ENCODE data around the gene ETS1. TPM values are rescaled to one million over a fixed set of nuclear protein-coding genes. Genes with fewer than 3 reads are reported as not detected.

Gene ETS1
- total and polyA plus RNA-seq, 2 experiments from 2014 or later: 1.7 to 10.2 TPM

DNA sequence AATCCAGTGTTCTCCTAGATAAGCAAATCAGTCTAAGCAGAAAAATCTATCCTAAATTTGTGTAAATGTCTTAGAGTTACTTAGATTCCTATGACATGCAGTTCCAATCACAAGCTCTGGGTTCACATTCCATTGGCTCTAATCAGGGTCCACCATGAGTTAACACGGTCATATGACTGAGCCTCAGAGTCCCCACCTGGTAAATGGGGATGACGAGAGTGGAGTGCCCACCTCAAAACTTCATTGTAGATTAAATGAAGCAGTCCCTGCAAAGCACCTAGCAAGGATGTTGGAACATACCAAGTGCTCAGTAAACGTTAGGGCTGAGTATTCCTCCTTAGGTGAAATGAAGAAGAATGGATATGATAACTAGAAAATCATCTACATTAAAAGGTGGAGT is 3.1 kb downstream of the ETS1 start:
- H3K36me3 ChIP-seq: no peaks in the 10 kb centered on the region
- H3K27me3 ChIP-seq: peaks cover 80% of the 10 kb centered on the region
- no peaks in the 10 kb centered on the region for H3K9me3 ChIP-seq (ENCODE audit: low read depth)
- no peak for DNase-seq (ENCODE audit: low read depth in 1 of 2, low spot score in 1 of 2)
- H3K4me3 ChIP-seq: no peak overlapping the region
- H3K27ac ChIP-seq: no peak overlapping the region
- TF ChIP-seq CTCF (IDR thresholded peaks at IDR 0.05; ENCODE audit: low read depth, low read length): no peak
- H3K4me1 ChIP-seq (ENCODE audit: low read depth): peaks cover 14% of the 10 kb centered on the region

DNA sequence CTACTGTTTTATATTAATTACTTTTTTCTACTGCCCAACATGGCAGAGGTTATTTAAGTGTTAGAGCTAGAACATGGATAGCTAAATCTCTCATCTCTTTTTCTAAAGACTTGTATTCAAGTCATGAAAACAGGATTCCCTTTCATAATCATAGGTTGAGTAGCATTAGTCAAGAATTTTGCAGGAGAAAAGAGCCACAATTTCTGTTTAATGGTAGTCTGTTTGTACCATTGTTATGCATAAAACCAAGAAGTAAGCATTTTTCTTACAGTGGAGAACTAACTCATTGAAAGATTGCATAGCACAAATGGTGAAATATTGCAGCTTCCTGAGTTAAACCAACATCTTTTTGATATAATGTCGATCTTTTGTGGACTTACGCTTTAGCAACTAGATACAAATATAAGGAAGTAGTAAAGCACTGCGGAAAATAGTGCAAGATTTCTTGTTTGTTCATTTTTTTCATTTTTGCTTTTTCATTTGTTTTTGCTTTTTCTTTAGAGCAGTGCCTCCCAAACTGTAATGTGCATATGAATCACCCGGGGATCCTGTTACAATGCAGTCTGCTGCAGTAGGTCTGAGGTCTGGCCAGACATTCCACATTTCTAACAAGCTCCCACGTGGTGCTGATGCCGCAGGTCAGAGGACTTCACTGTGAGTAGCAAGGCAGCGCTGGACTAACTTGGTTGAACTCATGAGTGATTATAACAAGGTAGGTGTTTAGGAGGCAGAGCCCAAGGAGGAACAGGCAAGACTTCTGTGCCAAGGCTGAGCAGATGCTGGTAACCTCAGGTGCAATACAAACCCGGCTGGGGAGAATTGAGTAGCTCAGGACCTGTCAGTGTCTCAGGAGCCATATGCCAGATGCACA is 4.6 kb downstream of the ETS1 start:
- Histone ChIP-seq H3K27ac (no peak overlapping the region), H3K9me3 (ENCODE audit: low read depth) (no peaks in the 10 kb centered on the region)

DNA sequence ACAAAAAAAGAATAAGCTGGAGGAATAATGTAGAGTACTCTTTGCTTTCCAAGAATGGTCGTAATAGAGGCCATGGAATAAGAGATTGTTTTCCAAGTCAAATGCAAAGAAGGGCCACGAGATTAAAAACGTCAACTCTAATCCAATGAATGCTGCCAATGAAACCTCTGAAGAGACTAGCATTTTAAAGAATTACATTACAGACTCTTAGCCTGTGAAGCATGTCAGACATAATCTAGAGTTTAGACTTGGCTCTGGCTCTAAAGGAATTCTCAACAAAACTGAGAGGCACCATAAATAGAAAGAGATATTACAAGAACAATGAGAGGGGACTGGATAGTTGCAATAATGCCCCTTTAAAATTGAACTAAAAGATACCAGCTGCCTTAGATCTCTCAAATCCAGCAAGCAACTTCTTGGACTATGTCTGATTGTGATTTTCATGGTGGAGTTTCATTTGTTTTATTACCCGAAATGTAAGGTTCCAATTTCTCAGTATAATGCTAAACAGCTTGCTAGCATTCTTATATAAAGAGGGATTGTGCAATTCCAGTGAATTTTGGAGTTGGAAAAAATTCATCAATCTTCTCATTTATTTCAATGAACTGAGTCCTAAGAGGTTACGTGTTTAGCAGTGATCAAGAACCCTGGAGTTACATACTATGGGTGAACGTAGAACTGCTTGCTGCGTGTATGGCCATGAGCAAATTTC is 5.6 kb downstream of the ETS1 start:
- Histone ChIP-seq H3K27ac (no peak overlapping the region), H3K4me1 (ENCODE audit: low read depth) (peaks cover 7% of the 10 kb centered on the region), H3K9me3 (ENCODE audit: low read depth) (no peaks in the 10 kb centered on the region), H3K36me3 (no peaks in the 10 kb centered on the region), H3K27me3 (peaks cover 66% of the 10 kb centered on the region), H3K4me3 (no peak overlapping the region)
- DNase-seq (ENCODE audit: low read depth in 1 of 2, low spot score in 1 of 2): no peak
- TF ChIP-seq CTCF (IDR thresholded peaks at IDR 0.05; ENCODE audit: low read depth, low read length): no peak

More for the DNA sequence above, 4.6 kb downstream of the ETS1 start:
- peak; percentile 82 to 92 for DNase-seq (ENCODE audit: low read depth in 1 of 2, low spot score in 1 of 2)
- Histone ChIP-seq H3K27me3 (peaks cover 69% of the 10 kb centered on the region), H3K36me3 (no peaks in the 10 kb centered on the region), H3K4me1 (ENCODE audit: low read depth) (peaks cover 14% of the 10 kb centered on the region), H3K4me3 (no peak overlapping the region)
- TF ChIP-seq CTCF (IDR thresholded peaks at IDR 0.05; ENCODE audit: low read depth, low read length): no peak

DNA sequence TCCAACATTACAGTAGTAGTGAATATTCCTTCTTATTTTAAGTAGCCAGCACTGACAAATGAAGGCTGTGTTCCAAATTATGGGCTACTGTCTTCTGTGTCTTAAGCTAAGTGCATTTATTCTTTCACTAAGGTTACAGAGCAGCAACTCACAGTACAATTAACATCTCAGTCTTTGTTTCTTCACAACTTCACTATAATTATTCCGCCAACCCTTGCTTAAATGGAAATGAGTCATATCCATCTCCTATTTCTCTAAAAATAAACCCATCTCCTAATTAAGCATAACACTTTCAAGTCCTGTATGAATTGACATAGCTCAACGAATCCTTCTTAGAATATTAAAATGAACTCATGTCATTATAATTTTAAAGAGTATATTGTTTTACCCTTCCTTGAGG is 6.7 kb downstream of the ETS1 start:
- DNase-seq (ENCODE audit: low read depth in 1 of 2, low spot score in 1 of 2): no peak
- TF ChIP-seq CTCF (IDR thresholded peaks at IDR 0.05; ENCODE audit: low read depth, low read length): no peak
- H3K4me1 ChIP-seq (ENCODE audit: low read depth): peaks cover 12% of the 10 kb centered on the region
- H3K9me3 ChIP-seq (ENCODE audit: low read depth): no peaks in the 10 kb centered on the region
- H3K27ac ChIP-seq: no peak overlapping the region
- H3K36me3 ChIP-seq: no peaks in the 10 kb centered on the region
- H3K27me3 ChIP-seq: peaks cover 59% of the 10 kb centered on the region
- no peak overlapping the region for H3K4me3 ChIP-seq

GRCh38 chr11:128579798-128580504 is 7.4 kb downstream of the ETS1 start:
- Histone ChIP-seq H3K9me3 (ENCODE audit: low read depth) (no peaks in the 10 kb centered on the region), H3K27ac (no peak overlapping the region), H3K4me3 (no peak overlapping the region), H3K27me3 (peaks cover 60% of the 10 kb centered on the region), H3K36me3 (no peaks in the 10 kb centered on the region), H3K4me1 (ENCODE audit: low read depth) (peaks cover 12% of the 10 kb centered on the region)
- TF ChIP-seq CTCF (IDR thresholded peaks at IDR 0.05; ENCODE audit: low read depth, low read length): no peak
- no peak for DNase-seq (ENCODE audit: low read depth in 1 of 2, low spot score in 1 of 2)
